Urinary bladder (tissue), 4 donors: ENCODE results near the gene KCNAB2. TPM values are rescaled to one million over a fixed set of nuclear protein-coding genes. Genes with fewer than 3 reads are reported as not detected.

ENCODE experiments used
- DNase-seq: peaks from one replicate; pipeline ENCODE4 v3.0.0-alpha.2; 2015; ENCODE audit errors: extremely low spot score
- H3K27ac ChIP-seq: one replicate; pipeline ENCODE4 v1.5.1; 2013; ENCODE audit warnings: low read depth, mild to moderate bottlenecking, moderate library complexity
- H3K36me3 ChIP-seq: one replicate; pipeline ENCODE4 v1.6.1; 2013; ENCODE audit warnings: mild to moderate bottlenecking, moderate library complexity; ENCODE audit not compliant: insufficient read depth
- H3K4me1 ChIP-seq: one replicate; pipeline ENCODE4 v1.6.1; 2013; ENCODE audit warnings: mild to moderate bottlenecking, moderate library complexity; ENCODE audit not compliant: insufficient read depth
- H3K4me3 ChIP-seq: one replicate; pipeline ENCODE4 v1.5.1; 2013; ENCODE audit warnings: low read depth, low read length
- WGBS: extraction: QIAGEN DNeasy Blood & Tissue Kit; methylation state at CpG from one replicate; pipeline ENCODE4 v1.1.7; 2013; 5-methylcytosine and 5-hydroxymethylcytosine counted together
- polyA plus RNA-seq: library from polyadenylated mRNA; stranded (reverse); fragments of 200-250 nt; gene quantifications from one replicate; pipeline ENCODE4 v1.2.3, GENCODE V29; 2013
- total RNA-seq: library from RNA; depleted of rRNA; stranded (reverse); fragments of >200 nt; gene quantifications from one replicate; pipeline ENCODE4 v1.2.3, GENCODE V29; 2014
- donor health status: healthy with polysubstance abuse.
- donor health status: healthy.

KCNAB2 gene
- total and polyA plus RNA-seq, 2 donors: 3.8 to 13.0 TPM

DNA sequence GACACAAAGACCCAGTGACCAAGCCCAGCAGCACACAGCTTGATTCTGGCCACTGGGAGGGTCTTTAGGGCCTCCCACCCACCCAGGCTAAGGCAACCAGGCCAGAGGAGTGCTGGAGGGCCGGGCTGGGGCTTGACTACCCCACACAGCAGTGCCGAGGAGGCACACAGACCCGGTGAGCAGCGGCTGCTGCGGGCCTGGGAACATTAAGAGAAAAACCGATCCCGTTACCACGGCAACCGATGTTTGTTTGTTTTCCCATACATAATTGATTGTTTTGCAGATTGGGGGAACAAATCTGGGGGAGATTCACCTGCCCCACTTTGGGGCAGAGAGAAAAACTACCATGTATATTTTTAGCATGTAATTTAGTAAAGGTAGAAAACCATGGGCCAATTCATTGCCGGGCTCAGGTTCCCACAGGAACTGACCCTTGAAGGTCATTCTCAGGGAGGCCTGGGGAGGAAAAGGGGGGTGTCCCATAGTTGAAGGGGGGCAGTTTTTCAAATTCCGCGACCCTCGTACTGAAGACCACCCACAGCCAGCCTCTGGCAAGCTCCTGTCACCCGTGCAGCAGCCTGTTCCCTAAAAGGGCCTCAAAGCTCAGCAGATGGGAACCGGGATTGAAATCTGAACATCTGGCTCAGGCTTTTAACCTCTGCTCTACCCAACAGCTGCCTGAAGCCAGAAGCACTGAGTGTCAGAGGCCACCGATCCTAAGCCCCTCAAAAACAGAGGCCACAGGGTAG is 99.1 kb downstream of the KCNAB2 start:
- WGBS: 42% methylated on average over 16 of the region's 16 CpGs
- no peak for DNase-seq
- Histone ChIP-seq H3K4me3 (no peak overlapping the region), H3K27ac (no peak overlapping the region), H3K4me1 (no peaks in the 10 kb centered on the region), H3K36me3 (no peaks in the 10 kb centered on the region)

- Histone ChIP-seq H3K4me1 (no peaks in the 10 kb centered on the region), H3K27ac (no peak overlapping the region), H3K4me3 (no peak overlapping the region), H3K36me3 (no peaks in the 10 kb centered on the region)
- 58% methylated on average over 2 of the region's 2 CpGs for WGBS
- no peak for DNase-seq
These were observed 99.7 kb downstream of the KCNAB2 start for GRCh38 chr1:6145396-6145750.

GRCh38 chr1:6145864-6146410 is 100.2 kb downstream of the KCNAB2 start:
- WGBS: 89% methylated on average over 24 of the region's 24 CpGs
- Histone ChIP-seq H3K4me3 (no peak overlapping the region), H3K4me1 (no peaks in the 10 kb centered on the region), H3K27ac (no peak overlapping the region), H3K36me3 (no peaks in the 10 kb centered on the region)
- DNase-seq: no peak

- Histone ChIP-seq H3K4me1 (no peaks in the 10 kb centered on the region), H3K27ac (no peak overlapping the region), H3K36me3 (no peaks in the 10 kb centered on the region), H3K4me3 (no peak overlapping the region)
- no peak for DNase-seq
- 4% methylated on average over 53 of the region's 53 CpGs for WGBS
These were observed 103.0 kb downstream of the KCNAB2 start for GRCh38 chr1:6148497-6149241.

DNA sequence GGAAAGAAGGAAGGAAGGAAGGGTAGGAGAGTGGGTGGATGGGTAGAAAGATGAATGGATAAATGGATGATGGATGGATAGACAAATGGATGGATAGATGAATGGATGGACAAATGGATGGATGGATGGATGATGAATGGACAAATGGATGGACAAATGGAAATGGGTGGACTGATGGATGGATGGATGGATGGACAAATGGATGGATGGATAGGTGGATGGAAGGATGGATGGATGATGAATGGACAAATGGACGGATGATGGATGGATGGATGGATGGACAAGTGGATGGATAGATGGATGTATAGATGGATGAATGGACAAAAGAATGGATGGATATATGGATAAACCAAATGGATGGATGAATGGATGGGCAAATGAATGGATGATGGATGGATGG is 103.9 kb downstream of the KCNAB2 start:
- no peak for DNase-seq
- H3K27ac ChIP-seq: no peak overlapping the region
- H3K4me1 ChIP-seq: no peaks in the 10 kb centered on the region
- 90% methylated on average over 1 of the region's 1 CpG for WGBS
- no peak overlapping the region for H3K4me3 ChIP-seq
- H3K36me3 ChIP-seq: no peaks in the 10 kb centered on the region

- no peaks in the 10 kb centered on the region for H3K36me3 ChIP-seq
- WGBS: 71% methylated on average over 11 of the region's 11 CpGs
- H3K27ac ChIP-seq: no peak overlapping the region
- DNase-seq: no peak
- no peaks in the 10 kb centered on the region for H3K4me1 ChIP-seq
- no peak overlapping the region for H3K4me3 ChIP-seq
These were observed 104.6 kb downstream of the KCNAB2 start for GRCh38 chr1:6150006-6150938.

Other genes with a start within 250 kb of the KCNAB2 start
- 6.8 TPM for gene NPHP4, start 53.5 kb upstream of the KCNAB2 start, total RNA-seq
- gene NPHP4, start 53.5 kb upstream of the KCNAB2 start, polyA plus RNA-seq: 5.1 TPM
- 0.53 TPM for gene CHD5, start 134.4 kb downstream of the KCNAB2 start, total RNA-seq
- 1.6 TPM for gene CHD5, start 134.4 kb downstream of the KCNAB2 start, polyA plus RNA-seq
- gene RPL22, start 153.7 kb downstream of the KCNAB2 start, total RNA-seq: 229 TPM
- gene RPL22, start 153.7 kb downstream of the KCNAB2 start, polyA plus RNA-seq: 509 TPM
- 12.8 TPM for gene RNF207, start 160.2 kb downstream of the KCNAB2 start, total RNA-seq
- gene RNF207, start 160.2 kb downstream of the KCNAB2 start, polyA plus RNA-seq: 14.1 TPM
- 61.6 TPM for gene ICMT, start 190.1 kb downstream of the KCNAB2 start, total RNA-seq
- 46.3 TPM for gene ICMT, start 190.1 kb downstream of the KCNAB2 start, polyA plus RNA-seq
- not detected for gene HES3, start 198.3 kb downstream of the KCNAB2 start, total RNA-seq
- not detected for gene HES3, start 198.3 kb downstream of the KCNAB2 start, polyA plus RNA-seq
- 12.2 TPM for gene GPR153, start 215.2 kb downstream of the KCNAB2 start, total RNA-seq
- gene GPR153, start 215.2 kb downstream of the KCNAB2 start, polyA plus RNA-seq: 12.9 TPM